ENCODE data around the gene GPSM1.

GRCh38 chr9:136403538-136403914, 76.2 kb downstream of the GPSM1 start:
- TF ChIP-seq CTCF (IDR thresholded peaks at IDR 0.05) = no peak
- no peak for TF ChIP-seq ZFX (IDR thresholded peaks at IDR 0.05; ENCODE audit: borderline replicate concordance)

All from 22Rv1 (cell line).